MCF 10A (cell line): ENCODE data around the gene APBB2. TPM values are rescaled to one million over a fixed set of nuclear protein-coding genes. Genes with fewer than 3 reads are reported as not detected.

Source experiments
- BruUV-seq: library from RNA; stranded (reverse); fragments of 400-500 nt; replicated peaks from 2 replicates; lab custom pipeline; 2021; lab: Mats Ljungman, UMichigan
- CTCF ChIA-PET: fragments of 300-600 bp; sonication (Branson Sonifier 250); formaldehyde crosslinking; extraction: SDS; loops from one replicate; lab custom pipeline; 2021; ENCODE audit warnings: antibody characterized with exemption, inconsistent platforms; lab: Yijun Ruan, JAX
- POLR2A ChIA-PET: fragments of 300-600, 350-650 bp; sonication (Branson Sonifier 250); formaldehyde crosslinking; extraction: SDS; loops from one replicate; lab custom pipeline; 2020; ENCODE audit warnings: antibody characterized with exemption, inconsistent platforms; lab: Yijun Ruan, JAX
- DNase-seq: peaks from one replicate; pipeline ENCODE4 v3.0.0-alpha.2; 2018; ENCODE audit not compliant: unreplicated experiment
- H3K27ac Mint-ChIP-seq: one replicate; pipeline ENCODE4 v1.8.0; 2022; ENCODE audit warnings: mild to moderate bottlenecking, low read depth, mixed read lengths; ENCODE audit not compliant: unreplicated experiment
- H3K27me3 Mint-ChIP-seq: one replicate; pipeline ENCODE4 v1.8.0; 2022; ENCODE audit warnings: mixed read lengths; ENCODE audit not compliant: insufficient read depth, unreplicated experiment
- H3K36me3 Mint-ChIP-seq: one replicate; pipeline ENCODE4 v1.8.0; 2022; ENCODE audit warnings: mild to moderate bottlenecking, moderate library complexity, mixed read lengths; ENCODE audit not compliant: insufficient read depth, unreplicated experiment
- H3K4me1 Mint-ChIP-seq: one replicate; pipeline ENCODE4 v1.8.0; 2022; ENCODE audit warnings: mixed read lengths; ENCODE audit not compliant: insufficient read depth, unreplicated experiment
- H3K4me3 Mint-ChIP-seq: one replicate; pipeline ENCODE4 v1.8.0; 2022; ENCODE audit warnings: mild to moderate bottlenecking, moderate library complexity, mixed read lengths; ENCODE audit not compliant: unreplicated experiment
- H3K9me3 Mint-ChIP-seq: one replicate; pipeline ENCODE4 v1.8.0; 2022; ENCODE audit warnings: mixed read lengths; ENCODE audit not compliant: unreplicated experiment
- CTCF ChIP-seq: fragments of 200-600 bp; IDR thresholded peaks from one replicate; pipeline ENCODE4 v1.8.0; 2022; ENCODE audit warnings: antibody characterized with exemption, mild to moderate bottlenecking; ENCODE audit not compliant: unreplicated experiment
- intact Hi-C: fragments of 100-400 bp; cut with micrococcal nuclease; formaldehyde crosslinking; loops from 2 replicates; pipeline ENCODE4 v1.14.1; 2022
- total RNA-seq: library from RNA; stranded (reverse); gene quantifications from 2 replicates; pipeline ENCODE4 v1.2.3, GENCODE V29; 2022

The APBB2 gene
- total RNA-seq, 1 experiment from 2014 or later, result 201 TPM

GRCh38 chr4:40840985-40841571 lies 373.3 kb downstream of the APBB2 start:
- Mint-ChIP-seq H3K27me3 (no peaks in the 10 kb centered on the region), H3K36me3 (peaks cover 58% of the 10 kb centered on the region), H3K9me3 (no peaks in the 10 kb centered on the region), H3K27ac (peak overlapping the region; percentile 19), H3K4me3 (no peak overlapping the region), H3K4me1 (no peaks in the 10 kb centered on the region)
- BruUV-seq, result no TSS peak
- intact Hi-C loops, result no loop called here
- TF ChIP-seq CTCF, result peak; percentile 67
- CTCF ChIA-PET, result interaction anchor here (0.7 to 2.2 kb wide), 5 partner anchors 8 to 105 kb away, joined by 3 to 8 read pairs (median 3); no protein-coding TSS in a partner anchor
- POLR2A ChIA-PET, result no interaction called here
- DNase-seq, result peak; percentile 81

GRCh38 chr4:40840255-40840984 lies 373.9 kb downstream of the APBB2 start:
- ChIA-PET POLR2A (no interaction called here), CTCF (interaction anchor here (0.6 to 2.2 kb wide), 5 partner anchors 9 to 489 kb away, joined by 3 to 8 read pairs (median 3); no protein-coding TSS in a partner anchor)
- intact Hi-C loops, result no loop called here
- no peak for DNase-seq
- peaks cover 62% of the 10 kb centered on the region for H3K36me3 Mint-ChIP-seq
- H3K27me3 Mint-ChIP-seq, result no peaks in the 10 kb centered on the region
- no peaks in the 10 kb centered on the region for H3K4me1 Mint-ChIP-seq
- TF ChIP-seq CTCF, result no peak
- no peak overlapping the region for H3K4me3 Mint-ChIP-seq
- BruUV-seq, result no TSS peak
- no peaks in the 10 kb centered on the region for H3K9me3 Mint-ChIP-seq
- peak overlapping the region; percentile 19 for H3K27ac Mint-ChIP-seq

- DNase-seq, result no peak
- Mint-ChIP-seq H3K36me3 (peaks cover 71% of the 10 kb centered on the region), H3K4me1 (no peaks in the 10 kb centered on the region), H3K27me3 (no peaks in the 10 kb centered on the region), H3K9me3 (no peaks in the 10 kb centered on the region), H3K4me3 (no peak overlapping the region), H3K27ac (no peak overlapping the region)
- ChIA-PET POLR2A (no interaction called here), CTCF (interaction anchor here (1.1 kb wide), 1 partner anchor 14 kb away, joined by 3 read pairs; no protein-coding TSS in a partner anchor)
- BruUV-seq, result no TSS peak
- TF ChIP-seq CTCF, result no peak
- intact Hi-C loops, result no loop called here
Observed at GRCh38 chr4:40838742-40839141, 375.6 kb downstream of the APBB2 start.
